Embryonic facial prominence (tissue), 1 donor: ENCODE data around the gene LYPD1.

Experiments
- DNase-seq: peaks from one replicate; pipeline ENCODE4 v3.0.0-alpha.2; 2016; ENCODE audit errors: extremely low spot score

LYPD1 gene

DNA sequence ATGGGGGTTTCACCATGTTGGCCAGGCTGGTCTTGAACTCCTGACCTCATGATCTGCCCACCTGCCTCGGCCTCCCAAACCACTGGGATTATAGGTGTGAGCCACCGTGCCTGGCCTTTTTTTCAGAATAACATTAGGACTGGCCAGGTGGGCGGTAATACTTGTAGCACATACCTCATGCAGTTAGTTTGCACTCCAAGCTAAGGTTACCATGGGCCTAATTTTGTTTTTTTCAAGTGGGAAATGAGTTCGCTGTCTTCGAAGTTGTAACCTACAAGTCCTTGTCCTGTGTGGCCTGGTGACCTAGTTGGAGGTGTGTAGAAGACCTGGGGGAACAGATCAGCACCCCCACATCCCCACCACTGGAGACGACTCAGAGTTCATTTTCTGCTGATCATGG lies 74.8 kb downstream of the LYPD1 start:
- no peak for DNase-seq
